ENCODE results near the gene LIN37. TPM values are rescaled to one million over a fixed set of nuclear protein-coding genes. Genes with fewer than 3 reads are reported as not detected.

LIN37 gene
- polyA plus RNA-seq, 1 donor (not counting 4 experiments of a cell fraction or from before 2014, with no cell fraction given): 6.7 TPM

GRCh38 chr19:35724560-35724959, 23.8 kb upstream of the LIN37 start:
- dilution Hi-C loops (cut with MboI; ENCODE audit: extremely low pct_ligation_motif_present, low sequenced_read_pairs): no loop called here
- H3K4me3 ChIP-seq (ENCODE audit: control insufficient read depth in 2 of 3, extremely low read depth in 1 of 3, insufficient read depth in 2 of 3, low read depth in 1 of 3, low read length in 3 of 3): no peak overlapping the region
- DNase-seq (ENCODE audit: low read depth, low spot score): no peak
- TF ChIP-seq, protein P1, sequence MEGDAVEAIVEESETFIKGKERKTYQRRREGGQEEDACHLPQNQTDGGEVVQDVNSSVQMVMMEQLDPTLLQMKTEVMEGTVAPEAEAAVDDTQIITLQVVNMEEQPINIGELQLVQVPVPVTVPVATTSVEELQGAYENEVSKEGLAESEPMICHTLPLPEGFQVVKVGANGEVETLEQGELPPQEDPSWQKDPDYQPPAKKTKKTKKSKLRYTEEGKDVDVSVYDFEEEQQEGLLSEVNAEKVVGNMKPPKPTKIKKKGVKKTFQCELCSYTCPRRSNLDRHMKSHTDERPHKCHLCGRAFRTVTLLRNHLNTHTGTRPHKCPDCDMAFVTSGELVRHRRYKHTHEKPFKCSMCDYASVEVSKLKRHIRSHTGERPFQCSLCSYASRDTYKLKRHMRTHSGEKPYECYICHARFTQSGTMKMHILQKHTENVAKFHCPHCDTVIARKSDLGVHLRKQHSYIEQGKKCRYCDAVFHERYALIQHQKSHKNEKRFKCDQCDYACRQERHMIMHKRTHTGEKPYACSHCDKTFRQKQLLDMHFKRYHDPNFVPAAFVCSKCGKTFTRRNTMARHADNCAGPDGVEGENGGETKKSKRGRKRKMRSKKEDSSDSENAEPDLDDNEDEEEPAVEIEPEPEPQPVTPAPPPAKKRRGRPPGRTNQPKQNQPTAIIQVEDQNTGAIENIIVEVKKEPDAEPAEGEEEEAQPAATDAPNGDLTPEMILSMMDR (optimal IDR thresholded peaks at IDR 0.05 in 1 of 3, IDR thresholded peaks at IDR 0.05 in 1 of 3, conservative IDR thresholded peaks at IDR 0.05 in 1 of 3; ENCODE audit: extremely low read depth in 1 of 3, insufficient read depth in 2 of 3, low read length in 3 of 3): no peak
- peaks cover 2% of the 10 kb centered on the region for H3K4me1 ChIP-seq (ENCODE audit: control insufficient read depth, extremely low read depth, insufficient read depth, low read length)
- no peak overlapping the region for H3K4me2 ChIP-seq (ENCODE audit: control insufficient read depth, extremely low read depth, insufficient read depth, low read depth, low read length)
- H3K27ac ChIP-seq (ENCODE audit: control insufficient read depth, insufficient read depth, low read length): no peak overlapping the region
- no peaks in the 10 kb centered on the region for H3K9me3 ChIP-seq (ENCODE audit: control insufficient read depth, low read depth, low read length)
- peaks cover 33% of the 10 kb centered on the region for H3K79me2 ChIP-seq (ENCODE audit: control insufficient read depth, insufficient read depth, low read length)
- H3K9ac ChIP-seq (ENCODE audit: control insufficient read depth, extremely low read depth, insufficient read depth, low read length): no peak overlapping the region
- no peaks in the 10 kb centered on the region for H3K27me3 ChIP-seq (ENCODE audit: control insufficient read depth, extremely low read depth, insufficient read depth, low read length)
- no peaks in the 10 kb centered on the region for H3K9me1 ChIP-seq (ENCODE audit: control insufficient read depth, extremely low read depth, insufficient read depth, low read length)
- H2AFZ ChIP-seq (ENCODE audit: control insufficient read depth, low read length): no peak overlapping the region
- peaks cover 63 to 65% of the 10 kb centered on the region in 2 experiments for H3K36me3 ChIP-seq (ENCODE audit: control insufficient read depth in 2 of 2, extremely low read depth in 1 of 2, insufficient read depth in 2 of 2, low read length in 2 of 2)
- peaks cover 4% of the 10 kb centered on the region for H4K20me1 ChIP-seq (ENCODE audit: control insufficient read depth, extremely low read depth, insufficient read depth, low read length)
- FAIRE-seq: no peak

DNA sequence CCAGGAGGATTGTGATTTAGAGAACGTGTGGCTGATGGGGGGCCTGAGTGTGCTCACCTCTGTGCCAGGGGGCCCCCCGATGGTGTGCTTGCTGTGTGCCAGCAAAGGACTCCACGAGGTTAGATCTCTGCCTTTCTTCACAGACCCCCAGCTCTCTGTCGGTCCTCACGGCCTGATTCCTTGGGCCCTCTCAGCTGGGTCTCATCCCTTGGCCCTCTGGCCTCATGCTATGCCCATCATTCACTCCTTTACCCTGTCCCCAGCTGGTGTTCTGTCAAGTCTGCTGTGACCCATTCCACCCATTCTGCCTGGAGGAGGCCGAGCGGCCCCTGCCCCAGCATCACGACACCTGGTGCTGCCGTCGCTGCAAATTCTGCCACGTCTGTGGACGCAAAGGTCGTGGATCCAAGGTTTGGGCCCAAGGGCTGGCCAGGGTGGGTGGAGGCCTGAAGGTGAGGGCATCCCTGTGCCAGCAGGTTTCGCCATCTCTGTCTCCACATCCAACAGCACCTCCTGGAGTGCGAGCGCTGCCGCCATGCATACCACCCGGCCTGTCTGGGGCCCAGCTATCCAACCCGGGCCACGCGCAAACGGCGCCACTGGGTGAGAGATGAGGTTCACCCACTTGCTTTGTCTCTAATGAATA, 23.0 kb upstream of the LIN37 start:
- FAIRE-seq (no peak), DNase-seq (ENCODE audit: low read depth, low spot score) (no peak)
- H3K79me2 ChIP-seq (ENCODE audit: control insufficient read depth, insufficient read depth, low read length): peaks cover 27% of the 10 kb centered on the region
- dilution Hi-C loops (cut with MboI; ENCODE audit: extremely low pct_ligation_motif_present, low sequenced_read_pairs): no loop called here
- no peak overlapping the region for H3K4me2 ChIP-seq (ENCODE audit: control insufficient read depth, extremely low read depth, insufficient read depth, low read depth, low read length)
- no peak overlapping the region for H2AFZ ChIP-seq (ENCODE audit: control insufficient read depth, low read length)
- H3K4me3 ChIP-seq (ENCODE audit: control insufficient read depth in 2 of 3, extremely low read depth in 1 of 3, insufficient read depth in 2 of 3, low read depth in 1 of 3, low read length in 3 of 3): no peak overlapping the region
- no peaks in the 10 kb centered on the region for H3K4me1 ChIP-seq (ENCODE audit: control insufficient read depth, extremely low read depth, insufficient read depth, low read length)
- no peaks in the 10 kb centered on the region for H3K27me3 ChIP-seq (ENCODE audit: control insufficient read depth, extremely low read depth, insufficient read depth, low read length)
- no peaks in the 10 kb centered on the region for H3K9me3 ChIP-seq (ENCODE audit: control insufficient read depth, low read depth, low read length)
- no peak overlapping the region for H3K9ac ChIP-seq (ENCODE audit: control insufficient read depth, extremely low read depth, insufficient read depth, low read length)
- H4K20me1 ChIP-seq (ENCODE audit: control insufficient read depth, extremely low read depth, insufficient read depth, low read length): peaks cover 4% of the 10 kb centered on the region
- H3K27ac ChIP-seq (ENCODE audit: control insufficient read depth, insufficient read depth, low read length): no peak overlapping the region
- peaks cover 66 to 69% of the 10 kb centered on the region in 2 experiments for H3K36me3 ChIP-seq (ENCODE audit: control insufficient read depth in 2 of 2, extremely low read depth in 1 of 2, insufficient read depth in 2 of 2, low read length in 2 of 2)
- TF ChIP-seq EZH2 (IDR thresholded peaks at IDR 0.05; ENCODE audit: low read length): no peak
- TF ChIP-seq, protein P1 (optimal IDR thresholded peaks at IDR 0.05 in 1 of 3, IDR thresholded peaks at IDR 0.05 in 1 of 3, conservative IDR thresholded peaks at IDR 0.05 in 1 of 3; ENCODE audit: extremely low read depth in 1 of 3, insufficient read depth in 2 of 3, low read length in 3 of 3): no peak
- H3K9me1 ChIP-seq (ENCODE audit: control insufficient read depth, extremely low read depth, insufficient read depth, low read length): no peaks in the 10 kb centered on the region
